DND-41 (cell line): ENCODE data around the gene SYNGR1.

ENCODE experiments used
- EZH2 ChIP-seq: IDR thresholded peaks from 3 replicates; pipeline ENCODE4 v1.6.1; 2012; ENCODE audit warnings: borderline replicate concordance, low read depth, mild to moderate bottlenecking, moderate library complexity, low read length, inconsistent platforms; ENCODE audit not compliant: severe bottlenecking
- TF ChIP-seq, protein P1 (sequence below): IDR thresholded peaks from 2 replicates; pipeline ENCODE4 v1.5.1; 2012; ENCODE audit warnings: borderline replicate concordance, low read length, moderate library complexity, mild to moderate bottlenecking; ENCODE audit not compliant: poor library complexity, severe bottlenecking; ENCODE audit errors: extremely low read depth

DNA sequence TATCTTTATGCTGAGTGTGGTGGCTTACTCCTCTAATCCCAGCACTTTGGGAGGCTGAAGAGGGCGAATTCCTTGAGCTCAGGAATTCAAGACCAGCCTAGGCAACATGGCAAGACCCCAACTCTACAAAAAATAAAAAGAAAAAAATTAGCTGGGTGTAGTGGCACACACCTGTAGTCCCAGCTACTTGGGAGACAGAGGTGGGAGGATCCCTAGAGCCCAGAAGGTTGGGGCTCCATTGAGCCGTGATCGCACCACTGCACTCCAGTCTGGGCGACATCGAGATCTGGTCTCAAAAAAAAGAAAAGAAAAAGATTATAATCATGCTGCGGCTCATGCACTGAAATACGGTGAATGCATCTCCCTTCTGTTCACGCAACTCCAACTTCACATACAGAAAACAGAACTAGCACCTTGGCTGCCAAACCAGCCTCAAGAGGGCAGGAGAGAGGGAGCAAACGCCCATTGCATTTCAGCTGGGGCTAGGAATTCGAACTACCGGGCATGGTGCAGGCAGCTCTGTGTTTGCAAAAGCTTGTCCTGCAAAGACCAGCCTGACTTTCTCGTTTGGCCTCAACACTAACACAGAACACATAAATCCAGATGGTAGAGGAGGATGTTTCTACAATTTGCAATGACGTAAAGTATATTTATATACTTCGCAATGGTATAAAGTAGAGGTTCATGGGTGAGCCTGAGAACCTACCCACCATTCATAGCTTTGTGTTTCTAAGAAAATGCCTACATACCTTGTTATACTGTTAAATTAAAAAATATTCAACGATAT, 6.3 kb upstream of the SYNGR1 start:
- TF ChIP-seq, protein P1, sequence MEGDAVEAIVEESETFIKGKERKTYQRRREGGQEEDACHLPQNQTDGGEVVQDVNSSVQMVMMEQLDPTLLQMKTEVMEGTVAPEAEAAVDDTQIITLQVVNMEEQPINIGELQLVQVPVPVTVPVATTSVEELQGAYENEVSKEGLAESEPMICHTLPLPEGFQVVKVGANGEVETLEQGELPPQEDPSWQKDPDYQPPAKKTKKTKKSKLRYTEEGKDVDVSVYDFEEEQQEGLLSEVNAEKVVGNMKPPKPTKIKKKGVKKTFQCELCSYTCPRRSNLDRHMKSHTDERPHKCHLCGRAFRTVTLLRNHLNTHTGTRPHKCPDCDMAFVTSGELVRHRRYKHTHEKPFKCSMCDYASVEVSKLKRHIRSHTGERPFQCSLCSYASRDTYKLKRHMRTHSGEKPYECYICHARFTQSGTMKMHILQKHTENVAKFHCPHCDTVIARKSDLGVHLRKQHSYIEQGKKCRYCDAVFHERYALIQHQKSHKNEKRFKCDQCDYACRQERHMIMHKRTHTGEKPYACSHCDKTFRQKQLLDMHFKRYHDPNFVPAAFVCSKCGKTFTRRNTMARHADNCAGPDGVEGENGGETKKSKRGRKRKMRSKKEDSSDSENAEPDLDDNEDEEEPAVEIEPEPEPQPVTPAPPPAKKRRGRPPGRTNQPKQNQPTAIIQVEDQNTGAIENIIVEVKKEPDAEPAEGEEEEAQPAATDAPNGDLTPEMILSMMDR: peak; percentile 81
- TF ChIP-seq EZH2: no peak
